LHCN-M2 (cell line): ENCODE results near the gene AMY2B. TPM values are rescaled to one million over a fixed set of nuclear protein-coding genes. Genes with fewer than 3 reads are reported as not detected.
"Not testable (repeated sequence)": the region's sequence is repeated elsewhere in the genome, so short reads cannot be mapped to it uniquely, and the experiment has no call there.

Experiments used
- DNase-seq: peaks from one replicate; pipeline ENCODE4 v3.0.0-alpha.2; 2012; ENCODE audit warnings: low read depth
- polyA plus RNA-seq: library from polyadenylated mRNA; unstranded; fragments of >200 nt; gene quantifications from one replicate; pipeline ENCODE4 v1.2.1, GENCODE V29; 2012; ENCODE audit warnings: missing spikeins
- total RNA-seq: library from RNA; depleted of rRNA; stranded (reverse); fragments of >200 nt; gene quantifications from 2 replicates; pipeline ENCODE4 v1.2.3, GENCODE V29; 2014; rRNA removed

Gene AMY2B
- total RNA-seq, result 1.5 and 2.7 TPM in 2 replicates
- 0.34 TPM for polyA plus RNA-seq

GRCh38 chr1:103571289-103571688 lies at the start of gene AMY2B:
TSS of gene AMY2B (plus strand) at chr1:103571589. CDS start at chr1:103571603, 14 bp downstream.
- DNase-seq, result not testable (repeated sequence)

GRCh38 chr1:103523346-103523745 lies 48.0 kb upstream of the AMY2B start:
- DNase-seq, result no peak

GRCh38 chr1:103525114-103525606 lies 46.2 kb upstream of the AMY2B start:
- DNase-seq, result peak; percentile 66

GRCh38 chr1:103525607-103526507 lies 45.5 kb upstream of the AMY2B start, which contains the start of gene RNPC3:
TSS of gene RNPC3 (plus strand) at chr1:103525699. CDS start at chr1:103526071, 372 bp downstream.
- peak; percentile 89 for DNase-seq

- no peak for DNase-seq
Measured at GRCh38 chr1:103527331-103527730, 44.1 kb upstream of the AMY2B start.

GRCh38 chr1:103529746-103530145 lies 41.6 kb upstream of the AMY2B start:
- DNase-seq, result peak; percentile 3

GRCh38 chr1:103538226-103538625 lies 33.2 kb upstream of the AMY2B start:
- DNase-seq, result no peak

- DNase-seq, result no peak
Measured at GRCh38 chr1:103541431-103541830, 30.0 kb upstream of the AMY2B start.

GRCh38 chr1:103546496-103546895 lies 24.9 kb upstream of the AMY2B start:
- DNase-seq, result no peak

- DNase-seq, result no peak
Measured at GRCh38 chr1:103547840-103548239, 23.5 kb upstream of the AMY2B start.

- DNase-seq, result no peak
Measured at GRCh38 chr1:103560427-103560826, 11.0 kb upstream of the AMY2B start.

GRCh38 chr1:103561124-103561523 lies 10.3 kb upstream of the AMY2B start:
- not testable (repeated sequence) for DNase-seq

- peak; percentile 57 for DNase-seq
Measured at GRCh38 chr1:103561643-103562395, 9.6 kb upstream of the AMY2B start.

GRCh38 chr1:103563056-103563455 lies 8.3 kb upstream of the AMY2B start:
- no peak for DNase-seq

- DNase-seq, result no peak
Measured at GRCh38 chr1:103569493-103569892, 1.9 kb upstream of the AMY2B start.

- no peak for DNase-seq
Measured at GRCh38 chr1:103576065-103576464, 4.7 kb downstream of the AMY2B start.

- not testable (repeated sequence) for DNase-seq
Measured at GRCh38 chr1:103576784-103577183, 5.4 kb downstream of the AMY2B start.

- no peak for DNase-seq
Measured at GRCh38 chr1:103582464-103582863, 11.1 kb downstream of the AMY2B start.

- no peak for DNase-seq
Measured at GRCh38 chr1:103583887-103584286, 12.5 kb downstream of the AMY2B start.

- DNase-seq, result no peak
Measured at GRCh38 chr1:103584537-103584936, 13.1 kb downstream of the AMY2B start.

GRCh38 chr1:103602740-103603139 lies 31.4 kb downstream of the AMY2B start:
- DNase-seq, result not testable (repeated sequence)

- DNase-seq, result no peak
Measured at GRCh38 chr1:103616362-103616761, 45.0 kb downstream of the AMY2B start.
